Thoracic aorta (tissue), 2 donors: ENCODE measurements around the gene ALKAL2. TPM values are rescaled to one million over a fixed set of nuclear protein-coding genes. Genes with fewer than 3 reads are reported as not detected.

Experiments used
- ATAC-seq: fragments of 150-250 bp; one replicate; pipeline ENCODE4 v1.8.0; 2017; ENCODE audit warnings: low read depth; ENCODE audit not compliant: insufficient number of reproducible peaks, low FRiP score
- DNase-seq: peaks from one replicate; pipeline ENCODE4 v3.0.0-alpha.2; 2020; ENCODE audit warnings: low spot score
- H3K27ac ChIP-seq, 2 donors: fragments of 200-600 bp; sonication (generic); 1 replicate in 1 of 2; 2 replicates in 1 of 2; pipeline ENCODE4 v1.5.1; 2016; ENCODE audit warnings: mild to moderate bottlenecking in 2 of 2, moderate library complexity in 2 of 2
- H3K27me3 ChIP-seq: fragments of 200-600 bp; sonication (generic); replicated peaks from 2 replicates; pipeline ENCODE4 v1.6.0; 2016; ENCODE audit warnings: mild to moderate bottlenecking; ENCODE audit not compliant: insufficient read depth
- H3K36me3 ChIP-seq: fragments of 200-600 bp; sonication (generic); one replicate; pipeline ENCODE4 v1.5.1; 2016
- H3K4me1 ChIP-seq, 2 donors: fragments of 200-600 bp; sonication (generic); 1 replicate in 1 of 2; 2 replicates in 1 of 2; pipeline versions ENCODE4 v1.5.1 to v1.6.0; 2016; ENCODE audit warnings: low read depth in 2 of 2, mild to moderate bottlenecking in 1 of 2; ENCODE audit not compliant: control insufficient read depth in 1 of 2
- H3K4me3 ChIP-seq: fragments of 200-600 bp; sonication (generic); 2 replicates; pipeline ENCODE4 v1.5.1; 2016; ENCODE audit warnings: mild to moderate bottlenecking
- H3K9me3 ChIP-seq: fragments of 200-600 bp; sonication (generic); 2 replicates; pipeline ENCODE4 v1.5.1; 2016
- total RNA-seq, 2 donors: library from RNA; depleted of rRNA; stranded (reverse); fragments of >200 nt; gene quantifications; one replicate each; pipeline versions ENCODE4 v1.1.0 to v1.2.3, GENCODE V29; 2016
- TF ChIP-seq, protein P1 (sequence below): fragments of 200-600 bp; sonication (generic); IDR thresholded peaks from one replicate; pipeline ENCODE4 v1.5.1; 2019; ENCODE audit warnings: antibody characterized with exemption

ALKAL2 gene
- total RNA-seq, 2 donors from 2014 or later: 11.3 to 12.7 TPM

DNA sequence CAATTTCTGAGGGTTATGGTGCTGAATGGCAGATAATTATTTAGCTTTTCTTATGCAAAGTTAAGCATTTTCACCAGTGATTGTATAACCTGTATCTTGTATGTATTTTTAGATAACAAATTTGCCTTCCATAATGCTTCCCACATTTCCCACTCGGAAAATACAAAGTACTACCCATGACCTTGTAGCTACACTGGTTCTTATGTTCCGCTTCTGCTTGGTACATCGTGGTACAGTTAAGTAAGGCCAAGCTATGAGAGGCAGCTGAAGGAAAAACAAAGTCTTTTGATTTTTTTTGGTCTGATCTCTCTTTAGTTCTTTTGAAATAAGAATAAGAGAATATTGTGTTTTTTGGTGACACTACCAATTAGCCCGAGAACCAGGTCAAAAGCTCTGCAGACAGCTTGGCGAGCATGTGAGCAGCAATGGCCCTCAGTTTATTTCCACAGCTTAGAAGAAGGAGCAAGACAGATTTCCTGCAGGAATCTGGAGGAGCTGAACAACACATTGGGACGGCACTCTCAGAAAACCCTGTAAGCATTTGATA is 50.8 kb downstream of the ALKAL2 start:
- DNase-seq (no peak), ATAC-seq (no peak)
- TF ChIP-seq, protein P1, sequence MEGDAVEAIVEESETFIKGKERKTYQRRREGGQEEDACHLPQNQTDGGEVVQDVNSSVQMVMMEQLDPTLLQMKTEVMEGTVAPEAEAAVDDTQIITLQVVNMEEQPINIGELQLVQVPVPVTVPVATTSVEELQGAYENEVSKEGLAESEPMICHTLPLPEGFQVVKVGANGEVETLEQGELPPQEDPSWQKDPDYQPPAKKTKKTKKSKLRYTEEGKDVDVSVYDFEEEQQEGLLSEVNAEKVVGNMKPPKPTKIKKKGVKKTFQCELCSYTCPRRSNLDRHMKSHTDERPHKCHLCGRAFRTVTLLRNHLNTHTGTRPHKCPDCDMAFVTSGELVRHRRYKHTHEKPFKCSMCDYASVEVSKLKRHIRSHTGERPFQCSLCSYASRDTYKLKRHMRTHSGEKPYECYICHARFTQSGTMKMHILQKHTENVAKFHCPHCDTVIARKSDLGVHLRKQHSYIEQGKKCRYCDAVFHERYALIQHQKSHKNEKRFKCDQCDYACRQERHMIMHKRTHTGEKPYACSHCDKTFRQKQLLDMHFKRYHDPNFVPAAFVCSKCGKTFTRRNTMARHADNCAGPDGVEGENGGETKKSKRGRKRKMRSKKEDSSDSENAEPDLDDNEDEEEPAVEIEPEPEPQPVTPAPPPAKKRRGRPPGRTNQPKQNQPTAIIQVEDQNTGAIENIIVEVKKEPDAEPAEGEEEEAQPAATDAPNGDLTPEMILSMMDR: no peak
- Histone ChIP-seq H3K4me1 (peaks cover 0 to 27% of the 10 kb centered on the region in 2 donors), H3K27me3 (no peaks in the 10 kb centered on the region), H3K27ac (no peak overlapping the region), H3K36me3 (no peaks in the 10 kb centered on the region), H3K9me3 (no peaks in the 10 kb centered on the region), H3K4me3 (no peak overlapping the region)

DNA sequence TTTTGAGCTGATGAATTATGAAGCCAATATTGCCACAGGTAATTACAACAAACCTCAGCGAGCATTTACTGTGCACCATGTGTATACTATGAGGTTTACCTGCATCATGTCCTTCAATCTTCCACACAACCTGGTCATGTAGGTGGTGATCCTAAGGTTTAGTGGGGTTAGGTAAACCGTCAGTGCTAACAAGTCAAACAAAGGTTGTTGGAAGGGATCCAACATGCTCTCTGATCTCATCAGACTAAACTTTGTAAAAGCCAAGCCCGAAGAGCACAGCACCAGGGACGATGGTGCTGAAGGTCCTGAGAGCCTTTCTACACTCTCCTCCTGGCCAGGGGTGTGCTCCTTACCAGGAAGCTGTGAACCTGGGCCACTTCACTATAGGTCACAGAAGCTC is 53.5 kb downstream of the ALKAL2 start:
- Histone ChIP-seq H3K4me1 (peaks cover 0 to 27% of the 10 kb centered on the region in 2 donors), H3K36me3 (peaks cover 5% of the 10 kb centered on the region), H3K27ac (no peak overlapping the region), H3K9me3 (no peaks in the 10 kb centered on the region), H3K4me3 (no peak overlapping the region), H3K27me3 (no peaks in the 10 kb centered on the region)
- ATAC-seq (no peak), DNase-seq (no peak)
- TF ChIP-seq, protein P1: no peak

DNA sequence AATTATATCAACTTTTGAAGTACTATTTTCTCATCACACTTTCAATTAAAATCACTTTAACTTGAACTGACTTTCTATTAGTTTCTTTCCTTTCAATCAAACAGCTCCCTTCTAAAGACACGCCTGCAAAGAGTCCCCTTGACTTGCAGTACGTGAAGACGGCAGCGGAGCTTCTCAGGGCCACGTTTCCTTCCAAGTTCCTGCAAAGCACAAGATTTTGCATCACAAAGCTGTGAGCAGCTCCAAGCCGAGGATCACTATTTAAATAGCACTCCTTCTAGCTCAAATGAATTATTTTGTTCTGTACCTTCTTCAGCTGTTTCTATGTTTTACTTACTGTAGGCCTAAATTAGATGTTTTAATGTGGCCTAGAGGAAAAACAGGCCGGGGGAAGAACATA is 54.9 kb downstream of the ALKAL2 start:
- H3K4me3 ChIP-seq: no peak overlapping the region
- no peaks in the 10 kb centered on the region for H3K27me3 ChIP-seq
- TF ChIP-seq, protein P1: no peak
- no peak for ATAC-seq
- H3K36me3 ChIP-seq: peaks cover 11% of the 10 kb centered on the region
- H3K9me3 ChIP-seq: no peaks in the 10 kb centered on the region
- DNase-seq: no peak
- no peak overlapping the region for H3K27ac ChIP-seq
- H3K4me1 ChIP-seq: peaks cover 0 to 18% of the 10 kb centered on the region in 2 donors

DNA sequence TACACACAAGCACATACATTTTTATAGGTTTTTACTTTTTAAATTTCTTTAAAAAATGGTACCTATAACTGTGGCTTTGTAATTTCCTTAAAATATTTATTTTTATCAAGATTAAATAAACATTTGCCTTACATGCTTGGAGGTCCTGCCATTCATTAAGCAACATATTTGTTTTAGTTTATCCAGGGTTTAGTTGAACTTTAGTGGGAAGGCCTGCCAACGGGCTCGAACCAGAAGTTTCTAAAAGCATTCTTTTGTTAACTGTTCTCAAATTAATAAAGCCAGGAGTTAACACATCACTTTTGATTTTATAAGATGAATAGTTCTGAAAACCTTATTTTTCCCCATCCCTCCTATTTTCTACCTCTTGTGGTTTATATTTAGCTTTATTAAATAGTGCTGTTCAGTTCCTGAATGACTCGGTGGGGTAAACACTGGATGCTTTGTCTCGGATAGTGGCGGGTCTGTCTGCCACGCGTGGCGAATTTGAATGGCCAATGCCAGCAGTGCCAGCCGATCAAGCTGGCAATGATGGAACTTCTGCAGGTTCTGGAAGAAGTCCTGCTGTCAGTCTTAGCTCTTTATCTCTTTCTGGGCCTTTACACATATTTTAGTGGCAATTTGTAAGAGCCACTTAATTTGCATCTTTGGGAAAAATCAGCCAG is 56.2 kb downstream of the ALKAL2 start:
- H3K27me3 ChIP-seq: no peaks in the 10 kb centered on the region
- TF ChIP-seq, protein P1: no peak
- H3K36me3 ChIP-seq: peaks cover 11% of the 10 kb centered on the region
- H3K4me1 ChIP-seq: peaks cover 0 to 5% of the 10 kb centered on the region in 2 donors
- ATAC-seq: no peak
- no peak overlapping the region for H3K27ac ChIP-seq
- no peak overlapping the region for H3K4me3 ChIP-seq
- no peak for DNase-seq
- H3K9me3 ChIP-seq: no peaks in the 10 kb centered on the region

Other genes starting within 250 kb of the ALKAL2 start
- gene FAM110C, start 241.6 kb downstream of the ALKAL2 start, total RNA-seq: 1 to 10 TPM; 4.9 to 5.0 TPM
- gene SH3YL1, start 24.1 kb downstream of the ALKAL2 start, total RNA-seq: 10 to 100 TPM; 28.6 to 40.6 TPM
- 10 to 100 TPM; 77.6 to 85.1 TPM for gene ACP1, start 23.1 kb downstream of the ALKAL2 start, total RNA-seq